GM12872 (cell line): ENCODE results near the gene TECPR2.

Experiments used
- CTCF ChIP-seq: IDR thresholded peaks from 3 replicates; pipeline ENCODE4 v1.5.1; 2011; ENCODE audit warnings: low read depth, mild to moderate bottlenecking, low read length, moderate library complexity; ENCODE audit not compliant: insufficient read depth

The TECPR2 gene

GRCh38 chr14:102537981-102538601 lies 175.3 kb downstream of the TECPR2 start:
- TF ChIP-seq CTCF = no peak

GRCh38 chr14:102538602-102539543 lies 176.1 kb downstream of the TECPR2 start:
- TF ChIP-seq CTCF = no peak

GRCh38 chr14:102539544-102540314 lies 177.0 kb downstream of the TECPR2 start:
- no peak for TF ChIP-seq CTCF

- no peak for TF ChIP-seq CTCF
Observed at GRCh38 chr14:102540315-102541028, 177.7 kb downstream of the TECPR2 start.

GRCh38 chr14:102541771-102542170 lies 179.0 kb downstream of the TECPR2 start:
- TF ChIP-seq CTCF = no peak

GRCh38 chr14:102544046-102544746 lies 181.5 kb downstream of the TECPR2 start:
- TF ChIP-seq CTCF = no peak
